ENCODE measurements around the gene RSU1.

DNA sequence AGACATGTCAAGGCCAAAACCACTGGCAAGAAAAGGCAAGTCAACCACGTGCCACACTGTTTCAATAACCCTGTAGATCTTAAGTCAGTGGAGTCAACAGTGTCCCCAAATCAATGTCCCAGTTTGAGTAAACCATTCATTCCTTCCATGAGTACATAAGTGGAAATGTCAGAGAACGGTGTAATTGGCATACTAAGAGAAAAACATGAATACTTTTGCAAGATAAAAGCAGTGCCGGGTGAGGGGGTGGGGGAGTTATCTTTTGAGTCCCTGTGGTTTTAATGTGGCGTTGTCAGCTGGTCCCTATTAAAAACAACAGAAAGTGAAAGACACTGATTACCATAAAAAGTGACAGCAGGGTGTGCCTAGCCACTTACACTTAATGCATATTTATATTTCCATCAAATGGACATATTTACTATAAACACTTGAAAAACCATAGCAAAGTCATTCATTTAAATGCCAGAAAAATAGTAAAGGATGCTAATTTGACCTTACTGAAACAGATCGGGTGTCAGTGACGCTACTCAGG is 37.8 kb downstream of the RSU1 start:
- TF ChIP-seq, protein P1, sequence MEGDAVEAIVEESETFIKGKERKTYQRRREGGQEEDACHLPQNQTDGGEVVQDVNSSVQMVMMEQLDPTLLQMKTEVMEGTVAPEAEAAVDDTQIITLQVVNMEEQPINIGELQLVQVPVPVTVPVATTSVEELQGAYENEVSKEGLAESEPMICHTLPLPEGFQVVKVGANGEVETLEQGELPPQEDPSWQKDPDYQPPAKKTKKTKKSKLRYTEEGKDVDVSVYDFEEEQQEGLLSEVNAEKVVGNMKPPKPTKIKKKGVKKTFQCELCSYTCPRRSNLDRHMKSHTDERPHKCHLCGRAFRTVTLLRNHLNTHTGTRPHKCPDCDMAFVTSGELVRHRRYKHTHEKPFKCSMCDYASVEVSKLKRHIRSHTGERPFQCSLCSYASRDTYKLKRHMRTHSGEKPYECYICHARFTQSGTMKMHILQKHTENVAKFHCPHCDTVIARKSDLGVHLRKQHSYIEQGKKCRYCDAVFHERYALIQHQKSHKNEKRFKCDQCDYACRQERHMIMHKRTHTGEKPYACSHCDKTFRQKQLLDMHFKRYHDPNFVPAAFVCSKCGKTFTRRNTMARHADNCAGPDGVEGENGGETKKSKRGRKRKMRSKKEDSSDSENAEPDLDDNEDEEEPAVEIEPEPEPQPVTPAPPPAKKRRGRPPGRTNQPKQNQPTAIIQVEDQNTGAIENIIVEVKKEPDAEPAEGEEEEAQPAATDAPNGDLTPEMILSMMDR (IDR thresholded peaks at IDR 0.05) = no peak
- TF ChIP-seq POLR2A (IDR thresholded peaks at IDR 0.05) = no peak

Data from tibial nerve (tissue), 3 donors.